DND-41 (cell line): ENCODE measurements around the gene C11orf21.

Source experiments
- ATAC-seq: fragments of 200-7000 bp; cut with Tn5 transposase; 3 replicates; pipeline ENCODE4 v1.9.1; 2021; ENCODE audit warnings: low read depth; ENCODE audit not compliant: insufficient read depth
- DNase-seq: peaks from one replicate; pipeline ENCODE4 v3.0.0-alpha.2; 2020
- H2AFZ ChIP-seq: 2 replicates; pipeline ENCODE4 v1.6.0; 2012; ENCODE audit warnings: low read depth, low read length
- H3K27ac ChIP-seq: 2 replicates; pipeline ENCODE4 v1.5.1; 2012; ENCODE audit warnings: low read length, inconsistent platforms
- H3K27me3 ChIP-seq: fragments of 200-600 bp; sonication (generic); 2 replicates; pipeline ENCODE4 v1.6.0; 2012; ENCODE audit warnings: low read length, mild to moderate bottlenecking, inconsistent platforms; ENCODE audit not compliant: insufficient read depth, poor library complexity
- H3K36me3 ChIP-seq: 2 replicates; pipeline ENCODE4 v1.5.1; 2012; ENCODE audit warnings: low read length, inconsistent platforms; ENCODE audit not compliant: insufficient read depth
- H3K4me1 ChIP-seq: 2 replicates; pipeline ENCODE4 v1.5.1; 2012; ENCODE audit warnings: mild to moderate bottlenecking, low read length; ENCODE audit not compliant: insufficient read depth
- H3K4me2 ChIP-seq: 2 replicates; pipeline ENCODE4 v1.6.0; 2012; ENCODE audit warnings: mild to moderate bottlenecking, moderate library complexity, low read length, inconsistent platforms; ENCODE audit not compliant: insufficient read depth
- H3K4me3 ChIP-seq, 2 experiments: fragments of 200-600 bp in 1 of 2; shearing (Covaris generic) in 1 of 2; 2 replicates each; pipeline ENCODE4 v1.5.1; 2012 to 2016; ENCODE audit warnings: inconsistent platforms in 2 of 2, low read length in 2 of 2, mild to moderate bottlenecking in 2 of 2, low read depth in 1 of 2, moderate library complexity in 1 of 2
- H3K79me2 ChIP-seq: 2 replicates; pipeline ENCODE4 v1.6.0; 2012; ENCODE audit warnings: low read length, inconsistent platforms; ENCODE audit not compliant: insufficient read depth
- H3K9ac ChIP-seq: 2 replicates; pipeline ENCODE4 v1.6.0; 2012; ENCODE audit warnings: low read depth, mild to moderate bottlenecking, inconsistent platforms, low read length, moderate library complexity
- H3K9me3 ChIP-seq: 2 replicates; pipeline ENCODE4 v1.5.1; 2012; ENCODE audit warnings: low read length, moderate library complexity, mild to moderate bottlenecking, inconsistent platforms; ENCODE audit not compliant: insufficient read depth, severe bottlenecking
- H4K20me1 ChIP-seq: 2 replicates; pipeline ENCODE4 v1.6.0; 2012; ENCODE audit warnings: low read length; ENCODE audit not compliant: insufficient read depth
- CTCF ChIP-seq: IDR thresholded peaks from 2 replicates; pipeline ENCODE4 v1.5.1; 2012; ENCODE audit warnings: borderline replicate concordance, low read length, moderate library complexity, mild to moderate bottlenecking; ENCODE audit not compliant: poor library complexity, severe bottlenecking; ENCODE audit errors: extremely low read depth
- EZH2 ChIP-seq: IDR thresholded peaks from 3 replicates; pipeline ENCODE4 v1.6.1; 2012; ENCODE audit warnings: borderline replicate concordance, low read depth, mild to moderate bottlenecking, moderate library complexity, low read length, inconsistent platforms; ENCODE audit not compliant: severe bottlenecking

C11orf21 gene

DNA sequence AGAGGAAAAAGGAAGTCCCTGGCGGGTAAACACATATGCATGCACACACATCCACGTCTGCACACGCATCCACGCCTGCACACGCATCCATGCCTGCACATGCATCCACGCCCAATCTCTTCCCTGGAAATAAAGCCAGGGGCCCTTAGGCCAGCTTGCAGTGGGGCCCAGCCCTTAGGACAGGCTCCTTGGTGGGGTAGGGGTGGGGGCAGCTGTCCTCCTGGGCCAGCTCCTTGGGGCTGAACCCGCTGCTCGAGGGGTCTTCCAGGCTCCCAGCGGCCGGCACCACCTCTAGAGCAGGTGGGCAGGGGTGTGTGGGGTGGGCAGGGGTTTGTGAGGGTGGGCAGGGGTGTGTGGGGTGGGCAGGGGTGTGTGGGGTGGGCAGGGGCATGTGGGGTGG, 1.9 kb downstream of the C11orf21 start:
- Histone ChIP-seq H2AFZ (no peak overlapping the region), H3K27ac (no peak overlapping the region), H3K79me2 (no peaks in the 10 kb centered on the region), H3K36me3 (no peaks in the 10 kb centered on the region), H3K27me3 (no peaks in the 10 kb centered on the region), H4K20me1 (no peaks in the 10 kb centered on the region), H3K4me1 (no peaks in the 10 kb centered on the region), H3K4me3 (no peak overlapping the region), H3K4me2 (no peak overlapping the region), H3K9me3 (no peaks in the 10 kb centered on the region), H3K9ac (no peak overlapping the region)
- DNase-seq = peak; percentile 2
- ATAC-seq = no peak
- TF ChIP-seq CTCF = no peak
- TF ChIP-seq EZH2 = no peak

- DNase-seq (peak; percentile 34), ATAC-seq (0 out of 3 replicates have a peak, but pooled peaks have one; percentile 41)
- Histone ChIP-seq H3K4me3 (no peak overlapping the region), H3K27ac (no peak overlapping the region; the same call in 1 of the 2 replicates), H3K4me1 (no peaks in the 10 kb centered on the region), H3K4me2 (no peak overlapping the region), H2AFZ (no peak overlapping the region), H3K36me3 (no peaks in the 10 kb centered on the region), H3K27me3 (no peaks in the 10 kb centered on the region), H3K9me3 (no peaks in the 10 kb centered on the region), H3K9ac (no peak overlapping the region), H4K20me1 (no peaks in the 10 kb centered on the region), H3K79me2 (no peaks in the 10 kb centered on the region)
- TF ChIP-seq CTCF (peak; percentile 62), EZH2 (no peak)
Observed at GRCh38 chr11:2298795-2299761, 2.6 kb downstream of the C11orf21 start.

- Histone ChIP-seq H3K27ac (no peak overlapping the region), H3K4me3 (no peak overlapping the region), H3K9me3 (no peaks in the 10 kb centered on the region), H4K20me1 (no peaks in the 10 kb centered on the region), H3K79me2 (no peaks in the 10 kb centered on the region), H2AFZ (no peak overlapping the region), H3K4me2 (no peak overlapping the region), H3K9ac (no peak overlapping the region), H3K27me3 (no peaks in the 10 kb centered on the region), H3K4me1 (no peaks in the 10 kb centered on the region), H3K36me3 (no peaks in the 10 kb centered on the region)
- ATAC-seq (no peak), DNase-seq (no peak)
- TF ChIP-seq CTCF (no peak), EZH2 (no peak)
Observed at GRCh38 chr11:2298131-2298794, 3.5 kb downstream of the C11orf21 start.
